Measurements from ENCODE around the gene MYO3B. TPM values are rescaled to one million over a fixed set of nuclear protein-coding genes. Genes with fewer than 3 reads are reported as not detected.

MYO3B gene
- polyA plus RNA-seq, 1 of the 3 experiments (the other 2 are of a cell fraction), result not detected

DNA sequence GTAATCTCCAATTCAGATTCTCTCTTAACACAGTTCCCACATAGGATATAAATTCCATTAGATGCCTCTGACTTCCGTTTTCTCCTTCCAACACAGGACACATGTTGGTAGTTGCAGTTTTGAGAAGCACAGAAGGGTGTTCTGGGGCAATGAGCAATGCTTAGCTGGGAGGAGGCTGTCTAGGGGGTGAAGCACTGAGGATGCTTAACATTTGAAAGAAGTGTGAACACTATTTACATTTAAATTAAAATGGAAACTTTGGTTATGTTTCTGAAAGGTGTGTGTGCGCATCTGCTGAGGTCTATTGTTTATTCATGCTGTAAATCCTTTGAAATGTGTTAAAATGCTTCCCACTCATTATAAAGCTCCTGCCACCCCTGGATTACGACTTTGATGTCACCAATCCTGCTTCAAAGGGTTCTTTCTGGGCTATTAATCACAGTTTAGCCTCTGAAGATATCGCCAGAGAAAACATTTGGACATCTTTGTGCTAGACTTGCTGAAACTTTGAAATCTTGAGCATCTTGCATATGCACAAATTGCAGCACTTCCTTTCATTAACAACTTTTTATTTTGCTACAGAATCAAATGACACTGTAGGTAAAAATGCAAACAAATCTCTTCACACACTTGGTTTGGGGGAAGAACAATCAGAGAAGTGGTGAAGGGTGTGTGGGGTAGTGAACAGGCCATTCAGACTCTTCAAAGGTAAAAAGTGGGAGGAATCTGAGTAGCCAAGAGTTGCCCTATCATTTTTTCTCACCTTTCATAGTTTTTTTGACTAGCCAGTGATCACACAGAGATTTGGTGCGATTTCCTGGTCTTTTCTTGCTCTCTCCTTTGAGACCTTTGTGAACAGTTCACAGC is 258.4 kb downstream of the MYO3B start:
- Histone ChIP-seq H3F3A (replicated peaks; ENCODE audit: insufficient read depth) (no peaks in the 10 kb centered on the region), H3K9me3 (no peaks in the 10 kb centered on the region), H3K9me2 (no peaks in the 10 kb centered on the region), H3K79me2 (ENCODE audit: insufficient read depth) (no peaks in the 10 kb centered on the region), H3K27me3 (ENCODE audit: insufficient read depth) (no peaks in the 10 kb centered on the region), H3K27ac (ENCODE audit: low read depth in 2 of 2, low read length in 1 of 2) (no peak overlapping the region), H3K9ac (no peak overlapping the region), H3K4me1 (ENCODE audit: control insufficient read depth in 1 of 2, insufficient read depth in 2 of 2, low read depth in 1 of 2, low read length in 1 of 2) (no peaks in the 10 kb centered on the region), H3K4me3 (ENCODE audit: low read depth in 2 of 2, low read length in 1 of 2) (no peak overlapping the region), H3K36me3 (replicated peaks in 1 of 2; ENCODE audit: control insufficient read depth in 1 of 2, insufficient read depth in 2 of 2, low read length in 1 of 2) (no peaks in the 10 kb centered on the region), H2AFZ (ENCODE audit: low read depth) (no peak overlapping the region), H4K20me1 (ENCODE audit: insufficient read depth) (no peaks in the 10 kb centered on the region), H3K4me2 (no peak overlapping the region)
- CTCF ChIA-PET, result interaction anchor here (1.2 kb wide), 1 partner anchor 376 kb away, joined by 4 read pairs; no protein-coding TSS in a partner anchor
- no peak for DNase-seq
- TF ChIP-seq MEF2A (IDR thresholded peaks at IDR 0.05; ENCODE audit: borderline replicate concordance, low read depth), result no peak
- TF ChIP-seq ELF1 (IDR thresholded peaks at IDR 0.05), result no peak
- no peak for TF ChIP-seq POLR2AphosphoS5 (IDR thresholded peaks at IDR 0.05; ENCODE audit: low read depth, low read length)
- TF ChIP-seq NFIC (IDR thresholded peaks at IDR 0.05; ENCODE audit: borderline replicate concordance), result no peak
- TF ChIP-seq TEAD4 (IDR thresholded peaks at IDR 0.05; ENCODE audit: borderline replicate concordance, insufficient read depth), result no peak
- TF ChIP-seq JUND (IDR thresholded peaks at IDR 0.05), result no peak
- TF ChIP-seq CTCF (IDR thresholded peaks at IDR 0.05), result no peak
- no peak for TF ChIP-seq TCF12 (IDR thresholded peaks at IDR 0.05)
- no peak for TF ChIP-seq YY1 (IDR thresholded peaks at IDR 0.05; ENCODE audit: low read depth)
- no peak for TF ChIP-seq IRF3 (IDR thresholded peaks at IDR 0.05; ENCODE audit: low read depth, low read length)
- TF ChIP-seq SIN3A (IDR thresholded peaks at IDR 0.05; ENCODE audit: borderline replicate concordance, low read depth, low read length), result no peak
- TF ChIP-seq ZBTB33 (IDR thresholded peaks at IDR 0.05; ENCODE audit: borderline replicate concordance, low read depth), result no peak
- TF ChIP-seq RAD21 (IDR thresholded peaks at IDR 0.05; ENCODE audit: low read length), result no peak
- no peak for TF ChIP-seq FOXJ3 (CRISPR knock-in tag; IDR thresholded peaks at IDR 0.05)
- no peak for TF ChIP-seq GATA2 (CRISPR knock-in tag; IDR thresholded peaks at IDR 0.05)
- no peak for TF ChIP-seq NRF1 (IDR thresholded peaks at IDR 0.05; ENCODE audit: low read depth, low read length)
- no peak for TF ChIP-seq FOSL2 (IDR thresholded peaks at IDR 0.05; ENCODE audit: borderline replicate concordance, low read depth)
- TF ChIP-seq MXI1 (IDR thresholded peaks at IDR 0.05; ENCODE audit: low read depth, low read length), result no peak
- WGBS (ENCODE audit: low lambda C conversion rate), result 22% methylated on average over 5 of the region's 5 CpGs
- POLR2A ChIA-PET, result no interaction called here

All from SK-N-SH (cell line).